ENCODE measurements around the gene GRK5. TPM values are rescaled to one million over a fixed set of nuclear protein-coding genes. Genes with fewer than 3 reads are reported as not detected.
A peak's percentile ranks its signal among the peaks of the same experiment; 100 is the strongest.

GRK5 gene
- total and polyA plus RNA-seq, 2 experiments from 2014 or later = 5.2 to 13.7 TPM

GRCh38 chr10:119286983-119287633, 79.7 kb downstream of the GRK5 start:
- peaks cover 64% of the 10 kb centered on the region for H3K79me2 ChIP-seq (ENCODE audit: insufficient read depth)
- no peak for DNase-seq
- in situ Hi-C loops (cut with MboI) = no loop called here
- no peaks in the 10 kb centered on the region for H3K9me2 ChIP-seq (ENCODE audit: insufficient read depth)
- no peaks in the 10 kb centered on the region for H3F3A ChIP-seq (ENCODE audit: insufficient read depth)
- no peak overlapping the region for H3K4me3 ChIP-seq
- H3K4me1 ChIP-seq (ENCODE audit: insufficient read depth) = no peaks in the 10 kb centered on the region
- WGBS, 2 experiments (ENCODE audit: low coverage in 1 of 2, low lambda C conversion rate in 2 of 2, missing lambda C conversion rate in 2 of 2) = 76 to 89% methylated on average over 2 of the region's 2 CpGs
- no peak overlapping the region for H3K4me2 ChIP-seq (ENCODE audit: unreplicated experiment)
- H3K27me3 ChIP-seq (replicated peaks; ENCODE audit: insufficient read depth) = no peaks in the 10 kb centered on the region
- no peak overlapping the region for H3K27ac ChIP-seq
- no peaks in the 10 kb centered on the region for H3K9me3 ChIP-seq (ENCODE audit: low read depth)
- no peak for TF ChIP-seq EZH2phosphoT487 (IDR thresholded peaks at IDR 0.05; ENCODE audit: insufficient read depth, low read depth)
- no peak for TF ChIP-seq EZH2 (IDR thresholded peaks at IDR 0.05; ENCODE audit: insufficient read depth, poor library complexity, severe bottlenecking)
- no peaks in the 10 kb centered on the region for H3K36me3 ChIP-seq (ENCODE audit: low read depth)
- no peak overlapping the region for H3K9ac ChIP-seq
- H4K20me1 ChIP-seq (ENCODE audit: insufficient read depth) = no peaks in the 10 kb centered on the region
- H2AFZ ChIP-seq = no peak overlapping the region

GRCh38 chr10:119288574-119289001, 81.2 kb downstream of the GRK5 start:
- Histone ChIP-seq H3K27me3 (replicated peaks; ENCODE audit: insufficient read depth) (no peaks in the 10 kb centered on the region), H3K9ac (no peak overlapping the region), H3K4me1 (ENCODE audit: insufficient read depth) (no peaks in the 10 kb centered on the region), H3K36me3 (ENCODE audit: low read depth) (no peaks in the 10 kb centered on the region), H3K4me3 (no peak overlapping the region), H3K79me2 (ENCODE audit: insufficient read depth) (peaks cover 57% of the 10 kb centered on the region), H4K20me1 (ENCODE audit: insufficient read depth) (no peaks in the 10 kb centered on the region), H3K27ac (no peak overlapping the region), H3F3A (ENCODE audit: insufficient read depth) (no peaks in the 10 kb centered on the region), H3K9me2 (ENCODE audit: insufficient read depth) (no peaks in the 10 kb centered on the region), H2AFZ (no peak overlapping the region), H3K9me3 (ENCODE audit: low read depth) (no peaks in the 10 kb centered on the region), H3K4me2 (ENCODE audit: unreplicated experiment) (no peak overlapping the region)
- no peak for DNase-seq
- no peak for TF ChIP-seq EZH2phosphoT487 (IDR thresholded peaks at IDR 0.05; ENCODE audit: insufficient read depth, low read depth)
- no peak for TF ChIP-seq EZH2 (IDR thresholded peaks at IDR 0.05; ENCODE audit: insufficient read depth, poor library complexity, severe bottlenecking)
- in situ Hi-C loops (cut with MboI) = no loop called here
- WGBS, 2 experiments (ENCODE audit: low coverage in 1 of 2, low lambda C conversion rate in 2 of 2, missing lambda C conversion rate in 2 of 2) = 85 to 91% methylated on average over 7 of the region's 7 CpGs

- H3K27ac ChIP-seq = no peak overlapping the region
- in situ Hi-C loops (cut with MboI) = no loop called here
These were observed 82.0 kb downstream of the GRK5 start for GRCh38 chr10:119289227-119289920.

GRCh38 chr10:119290301-119291048, 83.1 kb downstream of the GRK5 start:
- H3K79me2 ChIP-seq (ENCODE audit: insufficient read depth) = peaks cover 40% of the 10 kb centered on the region
- H3K9me3 ChIP-seq (ENCODE audit: low read depth) = no peaks in the 10 kb centered on the region
- no peak overlapping the region for H3K27ac ChIP-seq
- 79 to 80% methylated on average over 12 of the region's 12 CpGs for WGBS, 2 experiments (ENCODE audit: low coverage in 1 of 2, low lambda C conversion rate in 2 of 2, missing lambda C conversion rate in 2 of 2)
- H4K20me1 ChIP-seq (ENCODE audit: insufficient read depth) = no peaks in the 10 kb centered on the region
- H3K27me3 ChIP-seq (replicated peaks; ENCODE audit: insufficient read depth) = no peaks in the 10 kb centered on the region
- no peaks in the 10 kb centered on the region for H3K4me1 ChIP-seq (ENCODE audit: insufficient read depth)
- no peak overlapping the region for H3K9ac ChIP-seq
- no peak overlapping the region for H2AFZ ChIP-seq
- no peaks in the 10 kb centered on the region for H3K36me3 ChIP-seq (ENCODE audit: low read depth)
- no peaks in the 10 kb centered on the region for H3F3A ChIP-seq (ENCODE audit: insufficient read depth)
- no peaks in the 10 kb centered on the region for H3K9me2 ChIP-seq (ENCODE audit: insufficient read depth)
- H3K4me2 ChIP-seq (ENCODE audit: unreplicated experiment) = no peak overlapping the region
- TF ChIP-seq EZH2 (IDR thresholded peaks at IDR 0.05; ENCODE audit: insufficient read depth, poor library complexity, severe bottlenecking) (no peak), EZH2phosphoT487 (IDR thresholded peaks at IDR 0.05; ENCODE audit: insufficient read depth, low read depth) (no peak)
- H3K4me3 ChIP-seq = no peak overlapping the region
- in situ Hi-C loops (cut with MboI) = no loop called here
- DNase-seq = peak; percentile 26

More at GRCh38 chr10:119289227-119289920, 82.0 kb downstream of the GRK5 start:
- no peaks in the 10 kb centered on the region for H3K9me3 ChIP-seq (ENCODE audit: low read depth)
- H4K20me1 ChIP-seq (ENCODE audit: insufficient read depth) = no peaks in the 10 kb centered on the region
- peaks cover 51% of the 10 kb centered on the region for H3K79me2 ChIP-seq (ENCODE audit: insufficient read depth)
- no peak overlapping the region for H3K9ac ChIP-seq
- no peaks in the 10 kb centered on the region for H3K4me1 ChIP-seq (ENCODE audit: insufficient read depth)
- H2AFZ ChIP-seq = no peak overlapping the region
- no peak overlapping the region for H3K4me2 ChIP-seq (ENCODE audit: unreplicated experiment)
- TF ChIP-seq EZH2 (IDR thresholded peaks at IDR 0.05; ENCODE audit: insufficient read depth, poor library complexity, severe bottlenecking) = no peak
- no peak for TF ChIP-seq EZH2phosphoT487 (IDR thresholded peaks at IDR 0.05; ENCODE audit: insufficient read depth, low read depth)
- no peaks in the 10 kb centered on the region for H3K9me2 ChIP-seq (ENCODE audit: insufficient read depth)
- H3K27me3 ChIP-seq (replicated peaks; ENCODE audit: insufficient read depth) = no peaks in the 10 kb centered on the region
- 84 to 86% methylated on average over 8 of the region's 8 CpGs for WGBS, 2 experiments (ENCODE audit: low coverage in 1 of 2, low lambda C conversion rate in 2 of 2, missing lambda C conversion rate in 2 of 2)
- H3K4me3 ChIP-seq = no peak overlapping the region
- H3F3A ChIP-seq (ENCODE audit: insufficient read depth) = no peaks in the 10 kb centered on the region
- H3K36me3 ChIP-seq (ENCODE audit: low read depth) = no peaks in the 10 kb centered on the region
- no peak for DNase-seq
